ENCODE data around the gene CCDC70.
"Not testable (repeated sequence)": the region's sequence is repeated elsewhere in the genome, so short reads cannot be mapped to it uniquely, and the experiment has no call there.

CCDC70 gene

DNA sequence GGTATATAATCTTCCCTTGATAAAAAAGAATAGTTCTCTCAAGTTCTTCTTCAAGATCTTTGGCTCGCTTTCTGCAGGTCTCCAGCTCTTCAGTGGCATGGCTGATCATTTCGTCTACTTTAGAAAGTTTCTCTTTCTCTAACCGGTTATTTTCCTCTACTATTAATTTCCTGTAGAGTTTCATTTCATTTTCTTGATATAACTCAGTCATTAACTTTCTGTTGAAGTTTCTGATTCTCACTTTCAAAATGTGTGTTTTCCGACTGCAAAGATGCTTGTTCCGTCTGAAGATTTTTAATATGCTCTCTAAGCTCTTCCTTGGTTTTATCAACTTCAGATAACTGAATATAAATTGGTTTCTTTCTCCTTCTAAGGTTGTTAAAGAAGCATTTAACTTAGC, 47.5 kb downstream of the CCDC70 start:
- DNase-seq (ENCODE audit: low read depth): not testable (repeated sequence)

DNA sequence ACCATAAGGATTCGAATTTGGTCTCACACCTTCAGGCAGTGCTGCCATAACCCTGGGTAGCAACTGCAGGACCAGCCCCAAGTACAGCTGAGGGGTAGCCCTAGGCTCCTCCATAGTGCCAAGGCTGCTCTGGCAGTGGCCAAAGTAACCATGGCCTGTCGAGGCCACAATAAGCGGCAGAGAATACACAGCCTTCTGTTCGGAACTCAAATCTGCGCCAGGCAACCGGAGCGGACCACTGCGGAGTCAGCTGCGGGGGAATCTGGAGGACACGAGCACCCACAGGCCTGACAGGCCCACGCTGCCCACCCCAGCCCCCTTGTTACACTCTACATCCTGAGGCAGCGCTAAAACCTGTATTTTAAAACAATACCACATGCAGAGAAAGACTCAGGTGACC, 48.7 kb downstream of the CCDC70 start:
- DNase-seq (ENCODE audit: low read depth): no peak

DNA sequence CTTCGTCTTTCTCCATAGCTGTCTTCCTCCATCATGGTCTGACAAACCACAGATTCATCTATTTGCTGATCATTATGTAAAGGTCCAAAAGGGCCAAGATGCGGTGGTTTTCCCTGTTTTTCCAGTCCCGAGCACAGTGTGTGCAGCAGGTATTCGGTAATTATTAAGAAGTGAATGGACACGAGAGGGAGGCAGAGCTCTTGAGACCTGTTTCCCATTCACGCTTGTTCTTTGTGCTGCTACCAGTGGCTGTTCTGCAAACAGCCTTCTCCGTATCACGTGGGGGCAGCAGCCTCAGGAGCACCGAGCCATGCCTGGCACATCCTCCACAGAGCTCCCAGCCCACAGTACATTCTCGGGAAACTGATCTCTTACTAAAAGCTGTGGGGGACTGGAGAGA, 50.3 kb downstream of the CCDC70 start:
- no peak for DNase-seq (ENCODE audit: low read depth)

- no peak for DNase-seq (ENCODE audit: low read depth)
These were observed 50.9 kb downstream of the CCDC70 start for GRCh38 chr13:51912511-51913225.

- DNase-seq (ENCODE audit: low read depth): peak; percentile 13
These were observed 51.8 kb downstream of the CCDC70 start for GRCh38 chr13:51913421-51914136.

GRCh38 chr13:51914137-51914493, 52.3 kb downstream of the CCDC70 start:
- DNase-seq (ENCODE audit: low read depth): no peak
